BLaER1 treated with 17β-estradiol and CSF1 and Interleukin-3, amounts not matched to agents 10 nM and 100 nM (cell line): ENCODE results near the gene CTRB1.
"Not testable (repeated sequence)": the region's sequence is repeated elsewhere in the genome, so short reads cannot be mapped to it uniquely, and the experiment has no call there.

ENCODE experiments used
- H3K27ac ChIP-seq, 11 experiments: shearing (Covaris generic); formaldehyde crosslinking; 2 replicates each; pipeline ENCODE4 v1.8.1; 2022
- H3K27me3 ChIP-seq, 11 experiments: shearing (Covaris generic); formaldehyde crosslinking; 2 replicates each; pipeline ENCODE4 v1.8.1; 2022
- H3K36me3 ChIP-seq, 11 experiments: shearing (Covaris generic); formaldehyde crosslinking; 2 replicates each; pipeline ENCODE4 v1.8.1; 2022
- H3K4me1 ChIP-seq, 10 experiments: shearing (Covaris generic); formaldehyde crosslinking; 2 replicates each; pipeline ENCODE4 v1.8.1; 2022
- H3K4me2 ChIP-seq, 11 experiments: shearing (Covaris generic); formaldehyde crosslinking; 2 replicates each; pipeline ENCODE4 v1.8.1; 2022
- H3K4me3 ChIP-seq, 10 experiments: shearing (Covaris generic); formaldehyde crosslinking; 2 replicates each; pipeline ENCODE4 v1.8.1; 2022
- H3K9ac ChIP-seq, 11 experiments: shearing (Covaris generic); formaldehyde crosslinking; 2 replicates each; pipeline ENCODE4 v1.8.1; 2022
- H3K9me3 ChIP-seq, 11 experiments: shearing (Covaris generic); formaldehyde crosslinking; replicated peaks in 1 of 11; 2 replicates each; pipeline ENCODE4 v1.8.1; 2022
- H4K20me1 ChIP-seq, 11 experiments: shearing (Covaris generic); formaldehyde crosslinking; 2 replicates each; pipeline ENCODE4 v1.8.1; 2022
- Cebpa-rat ChIP-seq, 11 experiments: shearing (Covaris generic); IDR thresholded peaks; 2 replicates each; pipeline ENCODE4 v1.8.1; 2022

The CTRB1 gene

DNA sequence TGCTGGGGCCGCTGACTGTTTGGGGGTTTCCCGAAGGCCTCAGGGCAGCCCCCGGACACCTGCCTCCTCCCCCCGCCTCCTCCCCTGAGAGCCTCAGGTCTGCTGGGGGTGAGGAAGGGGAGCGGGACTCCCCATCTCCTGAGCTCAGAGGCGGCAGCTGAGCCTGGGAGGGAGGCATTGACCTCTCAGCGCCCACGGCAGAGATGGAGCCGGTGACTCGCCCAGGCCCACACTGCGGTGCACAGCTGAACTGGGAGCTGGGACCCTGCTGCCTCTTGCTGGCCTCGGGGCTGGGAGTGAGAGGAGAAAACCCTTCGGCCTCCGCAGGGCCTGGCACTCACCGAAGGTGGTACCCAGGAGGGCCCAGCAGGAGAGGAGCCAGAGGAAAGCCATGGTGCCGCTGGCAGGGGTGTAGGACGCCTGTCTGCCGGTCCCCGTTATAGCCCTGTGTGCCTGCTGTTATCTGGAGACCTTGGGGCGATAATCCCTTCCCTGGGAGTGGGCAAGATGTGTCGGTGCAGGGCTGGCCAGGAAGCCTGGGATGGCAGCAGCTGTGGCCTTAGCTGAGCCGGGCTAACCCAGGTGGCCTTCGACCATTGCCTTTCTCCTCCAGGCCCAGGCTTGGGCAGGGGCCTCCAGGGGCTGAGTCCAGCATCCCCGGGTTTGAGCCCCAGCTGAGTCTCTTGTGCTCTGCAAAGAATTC, 11.9 kb upstream of the CTRB1 start, which contains the start of gene CTRB2:
TSS of gene CTRB2 (minus strand) at position 413 of the 703 bp plus-strand sequence. CDS start at position 393, 20 bp downstream.
- Histone ChIP-seq H3K27me3 (peaks cover 0 to 82% (median 0%) of the 10 kb centered on the region in 11 experiments; a peak in 5 of 22 replicates), H3K9me3 (no peaks in the 10 kb centered on the region), H3K9ac (no peak within 1 kb of the TSS), H3K4me1 (peaks cover 0 to 12% (median 4%) of the 10 kb centered on the region in 10 experiments; a peak in 7 of 20 replicates), H4K20me1 (peaks cover 0 to 69% (median 0%) of the 10 kb centered on the region in 11 experiments; a peak in 7 of 22 replicates), H3K36me3 (no peaks in the 10 kb centered on the region), H3K4me2 (no peak within 1 kb of the TSS), H3K4me3 (no peak within 1 kb of the TSS), H3K27ac (no peak within 1 kb of the TSS)
- TF ChIP-seq Cebpa-rat (IDR thresholded peaks at IDR 0.05), result no peak

DNA sequence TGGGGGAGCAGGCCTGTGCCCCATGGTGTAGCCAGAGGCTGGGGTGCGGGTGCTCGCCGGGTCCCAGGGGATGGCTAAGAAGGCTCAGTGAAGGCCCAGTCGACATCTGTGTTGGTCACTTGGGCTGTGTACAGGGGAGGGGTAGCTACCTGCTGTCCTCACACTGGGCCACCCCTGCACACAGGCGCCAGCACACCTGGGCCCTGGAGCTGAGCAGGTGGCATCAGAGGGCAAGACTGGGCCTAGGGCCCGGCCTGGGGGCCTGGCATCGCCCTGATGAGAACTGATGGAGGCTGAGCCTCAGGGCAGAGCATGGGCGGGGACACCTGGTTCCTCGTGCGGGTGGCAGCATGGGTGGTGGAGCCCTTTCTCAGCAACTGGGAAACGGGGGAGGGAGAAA, 11.0 kb upstream of the CTRB1 start:
- peaks cover 0 to 12% (median 4%) of the 10 kb centered on the region in 10 experiments; a peak in 7 of 20 replicates for H3K4me1 ChIP-seq
- peaks cover 0 to 81% (median 0%) of the 10 kb centered on the region in 11 experiments; a peak in 5 of 22 replicates for H3K27me3 ChIP-seq
- H3K27ac ChIP-seq, result no peak overlapping the region
- no peak overlapping the region for H3K9ac ChIP-seq
- H3K4me3 ChIP-seq, result no peak overlapping the region
- H3K36me3 ChIP-seq, result no peaks in the 10 kb centered on the region
- TF ChIP-seq Cebpa-rat (IDR thresholded peaks at IDR 0.05), result no peak
- H3K4me2 ChIP-seq, result no peak overlapping the region
- peaks cover 0 to 74% (median 0%) of the 10 kb centered on the region in 11 experiments; a peak in 6 of 22 replicates for H4K20me1 ChIP-seq
- H3K9me3 ChIP-seq, result no peaks in the 10 kb centered on the region

DNA sequence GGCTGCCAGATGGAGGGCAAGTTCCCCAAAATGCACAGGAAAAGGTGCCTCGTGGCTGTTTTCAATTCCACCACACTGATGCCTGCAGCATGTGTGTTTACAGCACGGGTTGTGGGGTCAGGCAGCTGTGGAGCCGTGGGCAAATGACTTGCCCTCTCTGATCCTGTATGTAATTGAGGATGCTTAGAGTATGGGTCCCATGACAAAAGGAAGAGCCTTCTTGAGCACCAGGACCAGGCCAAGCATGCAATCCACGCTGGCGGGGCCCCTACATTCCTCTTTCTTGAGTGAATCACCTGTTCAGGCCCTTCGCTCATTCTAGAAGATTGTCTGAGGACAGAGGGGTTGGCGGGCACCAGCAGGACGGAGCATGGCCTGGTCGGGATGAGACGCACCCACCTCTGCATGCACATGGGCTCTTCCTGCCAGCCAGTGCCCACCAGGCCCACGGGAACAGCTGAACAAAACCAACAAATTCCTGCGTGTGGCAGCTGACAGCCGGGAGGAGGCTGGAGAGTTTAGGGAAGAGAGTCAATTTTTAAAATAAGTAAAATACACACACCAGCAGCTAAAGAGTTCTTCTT, 10.5 kb upstream of the CTRB1 start:
- Histone ChIP-seq H3K9me3 (no peaks in the 10 kb centered on the region), H3K36me3 (no peaks in the 10 kb centered on the region), H3K27me3 (peaks cover 0 to 80% (median 0%) of the 10 kb centered on the region in 11 experiments; a peak in 5 of 22 replicates), H3K27ac (no peak overlapping the region), H3K9ac (no peak overlapping the region), H3K4me3 (no peak overlapping the region), H3K4me2 (no peak overlapping the region), H4K20me1 (peaks cover 0 to 76% (median 0%) of the 10 kb centered on the region in 11 experiments; a peak in 6 of 22 replicates), H3K4me1 (peaks cover 0 to 12% (median 4%) of the 10 kb centered on the region in 10 experiments; a peak in 7 of 20 replicates)
- no peak for TF ChIP-seq Cebpa-rat (IDR thresholded peaks at IDR 0.05)

DNA sequence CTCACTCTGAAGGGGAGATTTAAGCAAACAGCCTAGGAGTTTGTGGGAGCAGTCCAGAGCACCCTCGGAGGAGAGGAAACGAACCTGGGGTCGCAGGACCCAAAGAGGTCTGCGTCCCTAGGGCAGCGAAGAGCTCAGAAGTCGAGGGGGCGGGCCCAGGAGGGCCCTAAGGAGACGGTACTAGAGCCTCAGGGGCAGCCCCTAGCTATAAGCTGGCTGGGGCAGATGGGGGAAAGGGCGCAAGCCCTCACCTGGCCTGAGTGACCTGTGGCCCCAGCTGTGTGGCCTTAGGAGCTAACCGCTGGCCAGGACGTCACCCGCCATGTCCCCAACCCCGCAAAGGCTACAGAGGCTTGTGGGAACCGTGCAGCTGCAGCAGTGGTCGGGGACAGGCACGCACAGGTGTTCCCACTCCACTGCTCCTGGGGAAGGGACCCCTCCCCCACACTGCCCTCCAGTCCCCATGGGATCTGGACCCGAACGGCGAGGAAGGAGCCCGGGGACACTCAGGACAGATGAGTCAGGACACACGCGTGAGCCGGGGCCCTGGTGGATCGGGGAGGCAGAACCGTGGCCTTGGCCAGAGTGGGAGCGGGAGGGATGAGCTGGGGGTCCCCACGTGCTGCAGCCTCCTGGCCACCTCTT, 9.8 kb upstream of the CTRB1 start:
- no peak overlapping the region for H3K27ac ChIP-seq
- H3K27me3 ChIP-seq, result peaks cover 0 to 80% (median 0%) of the 10 kb centered on the region in 11 experiments; a peak in 5 of 22 replicates
- no peak overlapping the region for H3K9ac ChIP-seq
- H3K36me3 ChIP-seq, result no peaks in the 10 kb centered on the region
- H3K4me1 ChIP-seq, result peaks cover 0 to 9% (median 4%) of the 10 kb centered on the region in 10 experiments; a peak in 7 of 20 replicates
- H4K20me1 ChIP-seq, result peaks cover 0 to 77% (median 0%) of the 10 kb centered on the region in 11 experiments; a peak in 6 of 22 replicates
- H3K4me3 ChIP-seq, result no peak overlapping the region
- H3K9me3 ChIP-seq, result no peaks in the 10 kb centered on the region
- TF ChIP-seq Cebpa-rat (IDR thresholded peaks at IDR 0.05), result no peak
- no peak overlapping the region for H3K4me2 ChIP-seq

DNA sequence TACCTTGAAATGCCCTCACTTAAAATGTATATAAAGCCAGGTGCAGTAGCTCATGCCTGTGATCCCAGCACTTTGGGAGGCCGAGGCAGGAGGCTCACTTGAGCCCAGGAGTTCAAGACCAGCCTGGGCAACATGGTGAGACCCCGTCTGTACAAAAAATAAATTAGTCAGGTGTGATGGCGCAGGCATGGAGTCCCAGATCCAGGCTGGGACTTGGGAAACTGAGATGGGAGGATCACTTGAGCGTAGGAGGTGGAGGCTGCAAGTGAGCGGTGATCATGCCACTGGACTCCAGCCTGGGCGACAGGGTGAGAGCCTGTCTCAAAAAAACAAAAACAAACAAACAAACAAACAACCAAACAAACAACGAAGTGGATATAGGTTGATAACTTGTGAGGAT, 9.3 kb upstream of the CTRB1 start:
- H3K4me3 ChIP-seq, H3K36me3 ChIP-seq, H3K9ac ChIP-seq, H3K9me3 ChIP-seq, H3K4me1 ChIP-seq, H3K4me2 ChIP-seq, H3K27ac ChIP-seq: not testable (repeated sequence)
- Histone ChIP-seq H3K27me3 (peaks cover 0 to 80% (median 0%) of the 10 kb centered on the region in 11 experiments; a peak in 5 of 22 replicates), H4K20me1 (peaks cover 0 to 74% (median 0%) of the 10 kb centered on the region in 11 experiments; a peak in 6 of 22 replicates)

DNA sequence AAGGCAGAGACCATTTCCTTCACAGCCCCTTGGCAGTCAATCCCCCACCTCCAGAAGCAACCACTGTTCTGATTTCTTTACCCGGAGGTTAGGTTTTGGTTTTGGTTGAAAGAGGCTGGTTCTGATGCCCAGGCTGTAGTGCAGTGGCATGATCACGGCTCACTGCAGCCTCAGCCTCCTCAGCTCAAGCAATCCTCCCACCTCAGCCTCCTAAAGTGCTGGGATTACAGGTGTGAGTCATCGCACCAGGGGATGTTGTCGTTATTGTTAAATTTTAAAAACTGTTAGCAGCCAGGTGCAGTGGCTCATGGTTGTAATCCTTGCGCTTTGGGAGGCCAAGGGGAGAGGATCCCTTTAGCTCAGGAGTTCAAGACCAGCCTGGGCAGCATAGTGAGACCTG, 8.8 kb upstream of the CTRB1 start:
- no peak for TF ChIP-seq Cebpa-rat (IDR thresholded peaks at IDR 0.05)
- H3K4me1 ChIP-seq, result 0 out of 20 replicates have a peak, but pooled peaks cover 0 to 3% (median 0%) of the 10 kb centered on the region in 10 experiments

DNA sequence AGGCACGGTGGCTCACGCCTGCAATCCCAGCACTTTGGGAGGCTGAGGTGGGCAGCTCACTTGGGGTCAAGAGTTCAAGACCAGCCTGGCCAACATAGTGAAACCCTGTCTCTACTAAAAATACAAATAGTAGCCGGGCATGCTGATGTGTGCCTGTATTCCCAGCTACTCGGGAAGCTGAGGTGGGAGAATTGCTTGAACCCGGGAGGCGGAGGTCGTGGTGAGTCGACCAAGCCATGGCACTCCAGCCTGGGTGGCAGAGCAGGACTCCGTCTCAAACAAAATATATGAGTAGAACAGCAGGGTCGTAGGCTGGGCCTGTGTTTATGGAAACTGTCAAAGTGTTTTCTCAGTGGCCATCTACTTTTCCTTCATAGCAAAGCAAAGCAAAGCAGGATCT, 7.5 kb upstream of the CTRB1 start:
- H3K9ac ChIP-seq, H3K4me3 ChIP-seq, H3K36me3 ChIP-seq, H3K4me1 ChIP-seq, H3K4me2 ChIP-seq, H3K27ac ChIP-seq, H3K9me3 ChIP-seq: not testable (repeated sequence)
- Histone ChIP-seq H3K27me3 (peaks cover 0 to 84% (median 0%) of the 10 kb centered on the region in 11 experiments; a peak in 5 of 22 replicates), H4K20me1 (peaks cover 0 to 71% (median 0%) of the 10 kb centered on the region in 11 experiments; a peak in 6 of 22 replicates)

More for the DNA sequence above, 8.8 kb upstream of the CTRB1 start:
- Histone ChIP-seq H3K4me3 (no peak overlapping the region), H3K4me2 (no peak overlapping the region), H3K27me3 (peaks cover 0 to 80% (median 0%) of the 10 kb centered on the region in 11 experiments; a peak in 5 of 22 replicates), H3K36me3 (no peaks in the 10 kb centered on the region), H3K9me3 (no peaks in the 10 kb centered on the region), H4K20me1 (peaks cover 0 to 74% (median 0%) of the 10 kb centered on the region in 11 experiments; a peak in 6 of 22 replicates), H3K27ac (no peak overlapping the region), H3K9ac (no peak overlapping the region)

DNA sequence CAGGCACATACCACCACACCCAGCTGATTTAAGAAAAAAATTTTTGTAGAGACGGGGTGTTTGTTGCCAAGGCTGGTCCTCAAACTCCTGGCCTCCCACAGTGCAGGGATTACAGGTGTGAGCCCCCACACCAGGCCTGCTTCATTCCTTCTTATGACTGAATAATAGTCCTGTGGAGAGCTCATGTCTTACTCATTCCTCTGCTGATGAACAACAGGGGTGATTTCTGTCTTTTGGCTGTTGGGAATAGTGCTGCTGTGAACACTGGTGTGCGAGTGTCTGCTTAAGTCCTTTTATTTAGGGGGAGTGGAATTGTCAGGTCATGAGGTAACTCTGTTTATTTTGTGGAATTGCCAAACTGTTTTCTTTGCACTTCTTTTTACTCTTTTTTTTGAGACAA, 2.7 kb upstream of the CTRB1 start:
- TF ChIP-seq Cebpa-rat (IDR thresholded peaks at IDR 0.05), result no peak
- H3K4me3 ChIP-seq, result no peak overlapping the region
- peaks cover 0 to 66% (median 0%) of the 10 kb centered on the region in 11 experiments; a peak in 4 of 22 replicates for H3K27me3 ChIP-seq
- H3K4me1 ChIP-seq, result peaks cover 0 to 19% (median 13%) of the 10 kb centered on the region in 10 experiments; a peak in 14 of 20 replicates
- H4K20me1 ChIP-seq, result peaks cover 0 to 24% (median 0%) of the 10 kb centered on the region in 11 experiments; a peak in 2 of 22 replicates
- no peaks in the 10 kb centered on the region for H3K36me3 ChIP-seq
- no peak overlapping the region for H3K4me2 ChIP-seq
- no peaks in the 10 kb centered on the region for H3K9me3 ChIP-seq
- H3K27ac ChIP-seq, result no peak overlapping the region
- H3K9ac ChIP-seq, result no peak overlapping the region

DNA sequence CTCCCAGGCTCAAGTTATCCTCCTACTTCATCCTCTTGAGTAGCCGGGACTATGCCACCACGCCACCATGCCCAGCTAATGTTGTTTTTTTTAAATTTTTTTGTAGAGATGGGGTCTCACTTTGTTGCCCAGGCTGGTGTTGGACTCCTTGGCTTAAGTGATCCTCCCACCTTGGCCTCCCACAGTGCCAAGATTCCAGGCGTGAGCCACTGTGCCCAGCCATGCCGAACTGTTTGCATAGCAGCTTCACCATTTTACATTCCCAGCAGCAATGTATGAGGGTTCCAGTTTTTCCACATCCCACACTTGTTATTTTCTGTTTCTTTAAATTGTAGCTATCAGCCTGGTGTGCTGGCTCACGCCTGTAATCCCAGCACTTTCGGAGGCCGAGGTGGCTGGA, 2.2 kb upstream of the CTRB1 start:
- no peaks in the 10 kb centered on the region for H3K36me3 ChIP-seq
- no peak overlapping the region for H3K4me3 ChIP-seq
- H4K20me1 ChIP-seq, result peaks cover 0 to 20% (median 0%) of the 10 kb centered on the region in 11 experiments; a peak in 2 of 22 replicates
- no peaks in the 10 kb centered on the region for H3K9me3 ChIP-seq
- no peak overlapping the region for H3K9ac ChIP-seq
- H3K4me1 ChIP-seq, result peaks cover 0 to 19% (median 13%) of the 10 kb centered on the region in 10 experiments; a peak in 14 of 20 replicates
- peaks cover 0 to 61% (median 0%) of the 10 kb centered on the region in 11 experiments; a peak in 4 of 22 replicates for H3K27me3 ChIP-seq
- no peak overlapping the region for H3K27ac ChIP-seq
- no peak for TF ChIP-seq Cebpa-rat (IDR thresholded peaks at IDR 0.05)
- no peak overlapping the region for H3K4me2 ChIP-seq
